ENCODE data around the gene RRM2.

DNA sequence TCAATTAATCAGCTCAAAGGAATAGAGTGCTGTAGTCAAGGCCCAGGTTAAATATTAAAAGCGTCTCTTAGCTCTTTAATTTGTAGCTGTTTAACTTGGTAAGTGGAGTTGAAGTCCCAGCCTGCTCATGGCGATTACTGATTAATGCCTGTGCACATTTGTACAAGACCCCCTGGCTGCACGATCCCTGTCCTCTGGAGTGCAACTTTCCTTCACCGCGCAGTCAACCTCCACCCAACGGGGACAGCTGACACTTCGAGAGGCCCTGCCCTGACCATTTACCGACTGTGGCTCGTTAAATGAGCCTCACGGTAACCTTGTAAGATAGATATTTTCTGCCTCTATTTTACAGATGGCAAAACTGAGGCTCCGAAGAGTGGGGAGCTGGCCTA, 36.9 kb upstream of the RRM2 start:
- TF ChIP-seq, protein P1, sequence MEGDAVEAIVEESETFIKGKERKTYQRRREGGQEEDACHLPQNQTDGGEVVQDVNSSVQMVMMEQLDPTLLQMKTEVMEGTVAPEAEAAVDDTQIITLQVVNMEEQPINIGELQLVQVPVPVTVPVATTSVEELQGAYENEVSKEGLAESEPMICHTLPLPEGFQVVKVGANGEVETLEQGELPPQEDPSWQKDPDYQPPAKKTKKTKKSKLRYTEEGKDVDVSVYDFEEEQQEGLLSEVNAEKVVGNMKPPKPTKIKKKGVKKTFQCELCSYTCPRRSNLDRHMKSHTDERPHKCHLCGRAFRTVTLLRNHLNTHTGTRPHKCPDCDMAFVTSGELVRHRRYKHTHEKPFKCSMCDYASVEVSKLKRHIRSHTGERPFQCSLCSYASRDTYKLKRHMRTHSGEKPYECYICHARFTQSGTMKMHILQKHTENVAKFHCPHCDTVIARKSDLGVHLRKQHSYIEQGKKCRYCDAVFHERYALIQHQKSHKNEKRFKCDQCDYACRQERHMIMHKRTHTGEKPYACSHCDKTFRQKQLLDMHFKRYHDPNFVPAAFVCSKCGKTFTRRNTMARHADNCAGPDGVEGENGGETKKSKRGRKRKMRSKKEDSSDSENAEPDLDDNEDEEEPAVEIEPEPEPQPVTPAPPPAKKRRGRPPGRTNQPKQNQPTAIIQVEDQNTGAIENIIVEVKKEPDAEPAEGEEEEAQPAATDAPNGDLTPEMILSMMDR (conservative IDR thresholded peaks at IDR 0.05; ENCODE audit: low read length), result no peak
- no peak for TF ChIP-seq EZH2phosphoT487 (IDR thresholded peaks at IDR 0.05; ENCODE audit: borderline replicate concordance)

Measured in Loucy (cell line).